Type B pancreatic cell (in vitro differentiated cells): ENCODE data around the gene PITRM1. TPM values are rescaled to one million over a fixed set of nuclear protein-coding genes. Genes with fewer than 3 reads are reported as not detected.

ENCODE experiments used
- DNase-seq: peaks from one replicate; pipeline ENCODE4 v3.0.0; 2021; ENCODE audit warnings: mixed read lengths; ENCODE audit not compliant: unreplicated experiment; ENCODE audit errors: extremely low spot score
- H3K27ac Mint-ChIP-seq: 2 replicates; pipeline ENCODE4 v1.8.0; 2021; ENCODE audit warnings: mild to moderate bottlenecking, mixed read lengths
- H3K27me3 Mint-ChIP-seq: 2 replicates; pipeline ENCODE4 v1.8.0; 2021; ENCODE audit warnings: mixed read lengths
- H3K36me3 Mint-ChIP-seq: 2 replicates; pipeline ENCODE4 v1.8.0; 2021; ENCODE audit warnings: mixed read lengths
- H3K4me1 Mint-ChIP-seq: one replicate; pipeline ENCODE4 v1.8.0; 2021; ENCODE audit warnings: mixed read lengths; ENCODE audit not compliant: unreplicated experiment
- H3K4me3 Mint-ChIP-seq: 2 replicates; pipeline ENCODE4 v1.8.0; 2021; ENCODE audit warnings: mild to moderate bottlenecking, mixed read lengths
- H3K9me3 Mint-ChIP-seq: 2 replicates; pipeline ENCODE4 v1.8.0; 2021; ENCODE audit warnings: mixed read lengths
- CTCF ChIP-seq: fragments of 200-600 bp; sonication (generic); conservative IDR thresholded peaks from 2 replicates; pipeline ENCODE4 v1.5.0; 2021; ENCODE audit warnings: antibody characterized with exemption, mild to moderate bottlenecking
- total RNA-seq: library from RNA; stranded (reverse); gene quantifications from 2 replicates; pipeline ENCODE4 v1.2.1, GENCODE V29; 2021; ENCODE audit warnings: low replicate concordance

Gene PITRM1
- total RNA-seq, 1 donor from 2014 or later, result 62.3 TPM

GRCh38 chr10:3195726-3196125 lies 23.1 kb upstream of the PITRM1 start:
- Mint-ChIP-seq H3K27ac (no peak overlapping the region), H3K4me3 (no peak overlapping the region), H3K27me3 (peaks cover 17% of the 10 kb centered on the region), H3K4me1 (peaks cover 18% of the 10 kb centered on the region), H3K36me3 (no peaks in the 10 kb centered on the region), H3K9me3 (no peaks in the 10 kb centered on the region)
- no peak for DNase-seq
- no peak for TF ChIP-seq CTCF

- no peaks in the 10 kb centered on the region for H3K9me3 Mint-ChIP-seq
- peaks cover 18% of the 10 kb centered on the region for H3K4me1 Mint-ChIP-seq
- DNase-seq, result no peak
- H3K27ac Mint-ChIP-seq, result peak overlapping the region; percentile 31
- peaks cover 17% of the 10 kb centered on the region for H3K27me3 Mint-ChIP-seq
- no peak for TF ChIP-seq CTCF
- no peaks in the 10 kb centered on the region for H3K36me3 Mint-ChIP-seq
- H3K4me3 Mint-ChIP-seq, result no peak overlapping the region
Observed at GRCh38 chr10:3195286-3195685, 22.7 kb upstream of the PITRM1 start.

GRCh38 chr10:3194871-3195270 lies 22.3 kb upstream of the PITRM1 start:
- Mint-ChIP-seq H3K9me3 (no peaks in the 10 kb centered on the region), H3K27ac (peak overlapping the region; percentile 31), H3K36me3 (no peaks in the 10 kb centered on the region)

GRCh38 chr10:3193751-3194150 lies 21.2 kb upstream of the PITRM1 start:
- DNase-seq, result no peak
- Mint-ChIP-seq H3K4me1 (peaks cover 22% of the 10 kb centered on the region), H3K27me3 (peaks cover 8% of the 10 kb centered on the region), H3K4me3 (no peak overlapping the region), H3K36me3 (no peaks in the 10 kb centered on the region), H3K9me3 (no peaks in the 10 kb centered on the region), H3K27ac (no peak overlapping the region)
- no peak for TF ChIP-seq CTCF

More at GRCh38 chr10:3194871-3195270, 22.3 kb upstream of the PITRM1 start:
- TF ChIP-seq CTCF, result no peak
- Mint-ChIP-seq H3K27me3 (peaks cover 14% of the 10 kb centered on the region), H3K4me3 (no peak overlapping the region), H3K4me1 (peaks cover 22% of the 10 kb centered on the region)
- no peak for DNase-seq

- Mint-ChIP-seq H3K9me3 (no peaks in the 10 kb centered on the region), H3K27me3 (peaks cover 5% of the 10 kb centered on the region), H3K4me1 (peaks cover 22% of the 10 kb centered on the region), H3K27ac (no peak overlapping the region), H3K4me3 (no peak overlapping the region), H3K36me3 (no peaks in the 10 kb centered on the region)
- TF ChIP-seq CTCF, result peak; percentile 95
- no peak for DNase-seq
Observed at GRCh38 chr10:3192856-3193635, 20.5 kb upstream of the PITRM1 start.
